Caco-2 (cell line): ENCODE results near the gene ADCY10. TPM values are rescaled to one million over a fixed set of nuclear protein-coding genes. Genes with fewer than 3 reads are reported as not detected.
"Not testable (repeated sequence)": the region's sequence is repeated elsewhere in the genome, so short reads cannot be mapped to it uniquely, and the experiment has no call there.

Experiments
- BruUV-seq: library from RNA; stranded (reverse); fragments of 400-500 nt; replicated peaks from 2 replicates; lab custom pipeline; 2021; lab: Mats Ljungman, UMichigan
- CTCF ChIA-PET: fragments of 300-600 bp; sonication (Branson Sonifier 250); formaldehyde crosslinking; loops from one replicate; lab custom pipeline; 2022; ENCODE audit warnings: antibody characterized with exemption; lab: Charles Lee
- POLR2A ChIA-PET: fragments of 300-600 bp; sonication (Branson Sonifier 250); formaldehyde crosslinking; loops from one replicate; lab custom pipeline; 2022; ENCODE audit warnings: antibody characterized with exemption; lab: Charles Lee
- DNase-seq, 2 experiments: peaks; one replicate each; pipeline versions ENCODE4 v3.0.0 to v3.0.0-alpha.2; 2020 to 2022
- H3K27me3 ChIP-seq: replicated peaks from 2 replicates; pipeline ENCODE4 v1.6.0; 2011; ENCODE audit warnings: low read length; ENCODE audit not compliant: control insufficient read depth, insufficient read depth
- H3K36me3 ChIP-seq: 2 replicates; pipeline ENCODE4 v1.5.1; 2011; ENCODE audit warnings: low read length; ENCODE audit not compliant: control insufficient read depth, insufficient read depth
- H3K4me1 ChIP-seq: fragments of 250-450 bp; sonication (Bioruptor Pico); 2 replicates; pipeline ENCODE4 v1.5.1; 2020; ENCODE audit warnings: mild to moderate bottlenecking
- H3K4me3 ChIP-seq: 2 replicates; pipeline ENCODE4 v1.5.1; 2011; ENCODE audit warnings: low read depth, mild to moderate bottlenecking, control low read depth, low read length
- H3K9me3 ChIP-seq: fragments of 250-450 bp; sonication (Bioruptor Pico); 2 replicates; pipeline ENCODE4 v1.5.1; 2020; ENCODE audit warnings: mild to moderate bottlenecking, moderate library complexity
- H3K27ac Mint-ChIP-seq: one replicate; pipeline ENCODE4 v1.8.0; 2022; ENCODE audit warnings: mixed read lengths; ENCODE audit not compliant: unreplicated experiment
- H3K27me3 Mint-ChIP-seq: one replicate; pipeline ENCODE4 v1.8.0; 2022; ENCODE audit warnings: mixed read lengths; ENCODE audit not compliant: insufficient read depth, unreplicated experiment
- H3K36me3 Mint-ChIP-seq: one replicate; pipeline ENCODE4 v1.8.0; 2022; ENCODE audit warnings: mild to moderate bottlenecking, mixed read lengths; ENCODE audit not compliant: insufficient read depth, unreplicated experiment
- H3K4me1 Mint-ChIP-seq: one replicate; pipeline ENCODE4 v1.8.0; 2022; ENCODE audit warnings: low read depth, mixed read lengths; ENCODE audit not compliant: unreplicated experiment
- H3K4me3 Mint-ChIP-seq: one replicate; pipeline ENCODE4 v1.8.0; 2022; ENCODE audit warnings: mild to moderate bottlenecking, moderate library complexity, mixed read lengths; ENCODE audit not compliant: unreplicated experiment
- H3K9me3 Mint-ChIP-seq: one replicate; pipeline ENCODE4 v1.8.0; 2022; ENCODE audit warnings: mixed read lengths; ENCODE audit not compliant: unreplicated experiment
- intact Hi-C: fragments of 100-400 bp; cut with micrococcal nuclease; formaldehyde crosslinking; loops from one replicate; pipeline ENCODE4 v1.10.0; 2022; ENCODE audit not compliant: unreplicated experiment
- total RNA-seq: library from RNA; stranded (reverse); gene quantifications from 2 replicates; pipeline ENCODE4 v1.2.3, GENCODE V29; 2022
- TF ChIP-seq, protein P1 (sequence below), 2 experiments: fragments of 200-600 bp in 1 of 2; IDR thresholded peaks; 1 replicate in 1 of 2; 2 replicates in 1 of 2; pipeline versions ENCODE4 v1.5.1 to v1.8.0; 2011 to 2022; ENCODE audit warnings: antibody characterized with exemption in 1 of 2, control low read depth in 1 of 2, inconsistent platforms in 1 of 2, low read depth in 1 of 2, low read length in 1 of 2, mild to moderate bottlenecking in 1 of 2, moderate library complexity in 1 of 2; ENCODE audit not compliant: insufficient read depth in 1 of 2, severe bottlenecking in 1 of 2, unreplicated experiment in 1 of 2

ADCY10 gene
- total RNA-seq, 1 experiment from 2014 or later = 1.7 TPM

GRCh38 chr1:167871331-167871730 lies 42.6 kb downstream of the ADCY10 start:
- no peak for DNase-seq
- Histone ChIP-seq H3K27me3 (no peaks in the 10 kb centered on the region), H3K4me3 (no peak overlapping the region), H3K36me3 (no peaks in the 10 kb centered on the region), H3K4me1 (peaks cover 31% of the 10 kb centered on the region), H3K9me3 (no peaks in the 10 kb centered on the region)
- Mint-ChIP-seq H3K27ac (no peak overlapping the region), H3K4me1 (no peaks in the 10 kb centered on the region), H3K27me3 (no peaks in the 10 kb centered on the region), H3K4me3 (no peak overlapping the region), H3K9me3 (no peaks in the 10 kb centered on the region), H3K36me3 (no peaks in the 10 kb centered on the region)
- intact Hi-C loops = no loop called here
- ChIA-PET POLR2A (interaction anchor here (0.7 kb wide), 1 partner anchor 139 kb away, joined by 3 read pairs; no protein-coding TSS in a partner anchor), CTCF (no interaction called here)
- TF ChIP-seq, protein P1, sequence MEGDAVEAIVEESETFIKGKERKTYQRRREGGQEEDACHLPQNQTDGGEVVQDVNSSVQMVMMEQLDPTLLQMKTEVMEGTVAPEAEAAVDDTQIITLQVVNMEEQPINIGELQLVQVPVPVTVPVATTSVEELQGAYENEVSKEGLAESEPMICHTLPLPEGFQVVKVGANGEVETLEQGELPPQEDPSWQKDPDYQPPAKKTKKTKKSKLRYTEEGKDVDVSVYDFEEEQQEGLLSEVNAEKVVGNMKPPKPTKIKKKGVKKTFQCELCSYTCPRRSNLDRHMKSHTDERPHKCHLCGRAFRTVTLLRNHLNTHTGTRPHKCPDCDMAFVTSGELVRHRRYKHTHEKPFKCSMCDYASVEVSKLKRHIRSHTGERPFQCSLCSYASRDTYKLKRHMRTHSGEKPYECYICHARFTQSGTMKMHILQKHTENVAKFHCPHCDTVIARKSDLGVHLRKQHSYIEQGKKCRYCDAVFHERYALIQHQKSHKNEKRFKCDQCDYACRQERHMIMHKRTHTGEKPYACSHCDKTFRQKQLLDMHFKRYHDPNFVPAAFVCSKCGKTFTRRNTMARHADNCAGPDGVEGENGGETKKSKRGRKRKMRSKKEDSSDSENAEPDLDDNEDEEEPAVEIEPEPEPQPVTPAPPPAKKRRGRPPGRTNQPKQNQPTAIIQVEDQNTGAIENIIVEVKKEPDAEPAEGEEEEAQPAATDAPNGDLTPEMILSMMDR (IDR thresholded peaks at IDR 0.05; ENCODE audit: insufficient read depth in 1 of 2, low read depth in 1 of 2, low read length in 1 of 2, severe bottlenecking in 1 of 2, unreplicated experiment in 1 of 2) = no peak
- BruUV-seq = no TSS peak

DNA sequence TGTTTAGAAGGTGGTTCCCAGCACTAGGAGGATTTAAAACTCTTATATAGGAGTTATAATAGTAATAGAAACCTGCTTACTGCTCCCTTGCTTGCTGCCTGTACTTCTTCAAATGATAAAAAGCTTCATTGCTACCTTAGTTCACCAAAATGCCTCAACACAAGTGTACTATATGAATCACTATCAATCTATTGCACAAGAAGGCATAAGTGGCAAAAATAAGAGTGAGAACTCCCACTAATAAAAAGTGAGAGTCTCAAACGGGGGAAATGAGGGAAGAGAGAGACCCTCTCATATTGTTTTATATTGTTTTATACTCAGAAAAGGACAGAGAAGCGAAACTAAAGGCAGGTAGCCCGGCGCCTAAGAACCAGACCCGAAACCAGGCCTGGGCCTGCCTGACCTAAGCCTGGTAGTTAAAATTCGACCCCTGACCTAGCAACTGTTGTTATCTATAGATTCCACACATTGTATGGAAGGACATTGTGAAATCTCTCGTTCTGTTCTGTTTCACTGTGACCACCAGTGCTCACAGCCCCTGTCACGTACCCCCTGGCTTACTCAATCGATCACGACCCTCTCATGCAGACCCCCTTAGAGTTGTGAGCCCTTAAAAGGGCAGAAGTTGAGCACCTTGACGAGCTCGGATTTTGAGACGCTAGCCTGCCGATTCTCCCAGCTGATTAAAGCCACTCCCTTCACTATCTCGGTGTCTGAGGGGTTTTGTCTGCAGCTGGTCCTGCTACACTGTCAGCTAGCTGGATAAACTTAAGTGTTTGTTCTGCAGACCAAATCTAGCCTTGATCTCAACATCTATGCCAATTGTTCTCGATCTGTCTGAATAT lies 44.6 kb downstream of the ADCY10 start:
- DNase-seq = peak; percentile 65
- H3K27me3 ChIP-seq, H3K4me1 Mint-ChIP-seq, H3K9me3 ChIP-seq, H3K36me3 ChIP-seq, H3K36me3 Mint-ChIP-seq, H3K9me3 Mint-ChIP-seq, H3K27me3 Mint-ChIP-seq: not testable (repeated sequence)
- peak overlapping the region; percentile 16; the same call in 1 of the 2 replicates for H3K4me3 ChIP-seq
- BruUV-seq = TSS peak; percentile 68
- POLR2A ChIA-PET = interaction anchor here (1.4 kb wide), 1 partner anchor 66 kb away, joined by 5 read pairs; no protein-coding TSS in a partner anchor
- intact Hi-C loops = loop anchor here (2.0 to 5.0 kb wide), 2 partner anchors 57 to 67 kb away; no protein-coding TSS in a partner anchor
- peaks cover 31% of the 10 kb centered on the region for H3K4me1 ChIP-seq
- peak overlapping the region; percentile 96 for H3K27ac Mint-ChIP-seq
- CTCF ChIA-PET = interaction anchor here (1.2 kb wide), 1 partner anchor 213 kb away, joined by 4 read pairs; no protein-coding TSS in a partner anchor
- peak overlapping the region; percentile 79 for H3K4me3 Mint-ChIP-seq

- peaks cover 42% of the 10 kb centered on the region for H3K4me1 ChIP-seq
- H3K36me3 ChIP-seq, H3K36me3 Mint-ChIP-seq, H3K4me3 ChIP-seq, H3K9me3 Mint-ChIP-seq, H3K4me3 Mint-ChIP-seq, H3K27me3 Mint-ChIP-seq, POLR2A ChIA-PET, BruUV-seq, DNase-seq, H3K27me3 ChIP-seq, CTCF ChIA-PET, H3K27ac Mint-ChIP-seq, H3K9me3 ChIP-seq: not testable (repeated sequence)
- peaks cover 25% of the 10 kb centered on the region for H3K4me1 Mint-ChIP-seq
- intact Hi-C loops = loop anchor here (5.0 kb wide), 1 partner anchor 65 kb away; no protein-coding TSS in a partner anchor
These were observed 47.1 kb downstream of the ADCY10 start for GRCh38 chr1:167866739-167867414.

DNA sequence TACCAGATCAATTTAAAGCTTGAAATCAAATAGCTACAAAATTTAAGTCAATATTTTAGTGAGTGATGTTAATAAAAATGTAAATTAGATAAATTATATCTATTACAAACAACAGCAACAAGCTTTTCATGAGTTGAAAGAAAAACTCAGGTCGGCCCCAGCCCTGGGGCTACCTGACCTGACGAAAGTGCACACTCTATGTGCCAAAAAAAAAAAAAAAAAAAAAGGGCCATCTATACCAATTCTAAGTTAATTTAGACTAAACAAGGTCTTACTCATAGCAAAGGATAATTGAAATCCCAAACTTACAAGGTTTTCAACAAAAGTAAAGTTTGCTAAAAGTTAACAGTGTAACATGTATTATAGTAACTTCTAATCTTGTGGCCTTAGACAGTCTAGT lies 47.6 kb downstream of the ADCY10 start:
- H3K27me3 ChIP-seq, POLR2A ChIA-PET, H3K27ac Mint-ChIP-seq, H3K9me3 ChIP-seq, DNase-seq, H3K27me3 Mint-ChIP-seq, H3K9me3 Mint-ChIP-seq, BruUV-seq, CTCF ChIA-PET, H3K36me3 Mint-ChIP-seq, H3K36me3 ChIP-seq, H3K4me3 Mint-ChIP-seq, H3K4me3 ChIP-seq: not testable (repeated sequence)
- peaks cover 38% of the 10 kb centered on the region for H3K4me1 ChIP-seq
- peaks cover 25% of the 10 kb centered on the region for H3K4me1 Mint-ChIP-seq
- intact Hi-C loops = loop anchor here (5.0 kb wide), 1 partner anchor 64 kb away; no protein-coding TSS in a partner anchor

DNA sequence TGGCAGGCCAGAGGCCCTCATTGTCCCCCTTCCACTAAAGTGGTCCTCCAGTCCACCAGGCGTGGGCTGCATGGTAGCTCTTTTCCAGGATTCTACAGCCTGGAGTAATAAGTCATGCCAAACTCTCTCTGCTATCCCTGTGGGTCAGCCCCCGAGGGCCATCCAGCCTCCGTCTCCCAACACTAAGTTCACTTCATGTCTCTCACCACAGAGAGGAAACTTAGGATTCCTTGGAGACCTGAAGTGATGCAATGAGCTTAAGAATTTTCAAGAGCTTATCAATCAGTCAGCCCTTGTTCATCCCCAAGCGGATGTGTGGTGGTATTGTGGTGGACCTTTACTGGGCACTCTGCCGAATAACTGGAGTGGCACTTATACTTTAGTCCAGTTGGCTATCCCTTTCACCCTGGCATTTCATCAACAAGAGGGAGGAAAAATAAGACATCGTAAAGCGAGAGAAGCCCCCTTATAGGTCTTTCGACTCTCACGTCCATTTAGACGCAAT lies 48.1 kb downstream of the ADCY10 start:
- DNase-seq = not testable (repeated sequence)
- peaks cover 25% of the 10 kb centered on the region for H3K4me1 Mint-ChIP-seq

More for the DNA sequence above, 48.1 kb downstream of the ADCY10 start:
- H3K27ac Mint-ChIP-seq = peak overlapping the region; percentile 80
- H3K9me3 ChIP-seq, H3K36me3 Mint-ChIP-seq, BruUV-seq, POLR2A ChIA-PET, CTCF ChIA-PET, H3K27me3 Mint-ChIP-seq, H3K36me3 ChIP-seq, H3K27me3 ChIP-seq, H3K4me3 ChIP-seq: not testable (repeated sequence)
- intact Hi-C loops = loop anchor here (5.0 kb wide), 1 partner anchor 64 kb away; no protein-coding TSS in a partner anchor
- H3K9me3 Mint-ChIP-seq = peaks cover 12% of the 10 kb centered on the region
- peak overlapping the region; percentile 67 for H3K4me3 Mint-ChIP-seq
- H3K4me1 ChIP-seq = peaks cover 33% of the 10 kb centered on the region
